ENCODE data around the gene CLEC16A.

CLEC16A gene

DNA sequence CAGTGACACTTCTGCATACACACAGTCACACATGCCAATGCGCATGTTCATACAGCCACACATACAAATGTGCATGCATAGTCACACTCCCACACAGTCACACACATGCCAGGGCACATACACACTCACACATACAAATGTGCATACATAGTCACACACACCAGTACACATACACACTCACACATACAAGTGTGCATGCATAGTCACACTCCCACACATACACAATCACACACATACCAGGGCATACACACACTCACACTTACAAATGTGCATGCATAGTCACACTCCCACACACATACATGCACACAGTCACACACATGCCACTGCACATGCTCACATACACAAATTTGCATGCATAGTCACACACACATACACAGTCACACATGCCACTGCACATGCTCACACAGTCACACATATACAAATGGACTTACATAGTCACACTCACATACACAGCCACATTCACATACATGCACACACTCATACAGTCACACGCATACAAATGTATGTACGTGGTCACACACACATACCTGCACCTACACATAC lies 227.5 kb downstream of the CLEC16A start:
- H3K4me3 ChIP-seq (ENCODE audit: low read depth, low read length) = no peak overlapping the region
- TF ChIP-seq, protein P1, sequence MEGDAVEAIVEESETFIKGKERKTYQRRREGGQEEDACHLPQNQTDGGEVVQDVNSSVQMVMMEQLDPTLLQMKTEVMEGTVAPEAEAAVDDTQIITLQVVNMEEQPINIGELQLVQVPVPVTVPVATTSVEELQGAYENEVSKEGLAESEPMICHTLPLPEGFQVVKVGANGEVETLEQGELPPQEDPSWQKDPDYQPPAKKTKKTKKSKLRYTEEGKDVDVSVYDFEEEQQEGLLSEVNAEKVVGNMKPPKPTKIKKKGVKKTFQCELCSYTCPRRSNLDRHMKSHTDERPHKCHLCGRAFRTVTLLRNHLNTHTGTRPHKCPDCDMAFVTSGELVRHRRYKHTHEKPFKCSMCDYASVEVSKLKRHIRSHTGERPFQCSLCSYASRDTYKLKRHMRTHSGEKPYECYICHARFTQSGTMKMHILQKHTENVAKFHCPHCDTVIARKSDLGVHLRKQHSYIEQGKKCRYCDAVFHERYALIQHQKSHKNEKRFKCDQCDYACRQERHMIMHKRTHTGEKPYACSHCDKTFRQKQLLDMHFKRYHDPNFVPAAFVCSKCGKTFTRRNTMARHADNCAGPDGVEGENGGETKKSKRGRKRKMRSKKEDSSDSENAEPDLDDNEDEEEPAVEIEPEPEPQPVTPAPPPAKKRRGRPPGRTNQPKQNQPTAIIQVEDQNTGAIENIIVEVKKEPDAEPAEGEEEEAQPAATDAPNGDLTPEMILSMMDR (IDR thresholded peaks at IDR 0.05; ENCODE audit: low read depth, low read length) = no peak

DNA sequence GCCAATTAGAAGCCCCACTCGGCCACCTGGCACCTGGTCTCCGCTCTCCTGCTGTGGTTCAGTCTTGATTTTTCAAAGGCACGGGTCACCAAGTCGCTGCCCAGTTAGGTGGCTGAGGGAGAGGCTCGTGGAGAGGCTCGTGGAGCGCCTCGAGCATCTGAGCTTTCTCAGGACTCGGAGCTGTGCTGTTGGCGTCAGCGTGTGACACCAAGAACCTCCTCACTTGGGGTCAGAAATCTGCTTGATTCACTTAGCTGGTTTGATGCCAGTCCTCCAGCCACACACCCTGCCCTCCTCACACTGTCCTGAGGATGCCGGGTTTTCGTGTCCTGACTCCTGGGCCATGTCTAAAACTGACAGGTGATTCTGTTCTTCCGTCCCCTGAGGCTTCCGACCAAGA lies 229.1 kb downstream of the CLEC16A start:
- no peak overlapping the region for H3K4me3 ChIP-seq (ENCODE audit: low read depth, low read length)
- TF ChIP-seq, protein P1 (IDR thresholded peaks at IDR 0.05; ENCODE audit: low read depth, low read length) = no peak

DNA sequence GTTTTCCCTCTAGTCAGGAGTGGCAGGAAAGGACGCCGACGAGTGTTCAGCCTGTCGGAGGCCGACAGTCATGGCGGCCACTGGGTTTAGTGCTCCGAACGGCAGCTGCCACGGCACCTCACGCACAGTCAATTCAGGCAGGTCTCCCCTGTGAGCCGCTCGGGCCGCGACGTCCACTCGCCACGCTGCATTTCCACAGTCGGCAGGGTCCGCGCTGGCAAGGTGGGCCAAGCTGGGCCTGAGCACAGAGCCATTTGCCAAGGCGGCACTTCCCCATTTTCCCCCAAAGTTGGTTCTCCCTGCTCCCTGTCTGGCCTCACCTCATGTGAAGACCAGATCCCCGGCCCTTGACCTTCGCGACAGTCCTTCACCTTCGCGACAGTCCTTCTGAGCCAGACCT lies 229.8 kb downstream of the CLEC16A start:
- no peak overlapping the region for H3K4me3 ChIP-seq (ENCODE audit: low read depth, low read length)
- TF ChIP-seq, protein P1 (IDR thresholded peaks at IDR 0.05; ENCODE audit: low read depth, low read length) = no peak

DNA sequence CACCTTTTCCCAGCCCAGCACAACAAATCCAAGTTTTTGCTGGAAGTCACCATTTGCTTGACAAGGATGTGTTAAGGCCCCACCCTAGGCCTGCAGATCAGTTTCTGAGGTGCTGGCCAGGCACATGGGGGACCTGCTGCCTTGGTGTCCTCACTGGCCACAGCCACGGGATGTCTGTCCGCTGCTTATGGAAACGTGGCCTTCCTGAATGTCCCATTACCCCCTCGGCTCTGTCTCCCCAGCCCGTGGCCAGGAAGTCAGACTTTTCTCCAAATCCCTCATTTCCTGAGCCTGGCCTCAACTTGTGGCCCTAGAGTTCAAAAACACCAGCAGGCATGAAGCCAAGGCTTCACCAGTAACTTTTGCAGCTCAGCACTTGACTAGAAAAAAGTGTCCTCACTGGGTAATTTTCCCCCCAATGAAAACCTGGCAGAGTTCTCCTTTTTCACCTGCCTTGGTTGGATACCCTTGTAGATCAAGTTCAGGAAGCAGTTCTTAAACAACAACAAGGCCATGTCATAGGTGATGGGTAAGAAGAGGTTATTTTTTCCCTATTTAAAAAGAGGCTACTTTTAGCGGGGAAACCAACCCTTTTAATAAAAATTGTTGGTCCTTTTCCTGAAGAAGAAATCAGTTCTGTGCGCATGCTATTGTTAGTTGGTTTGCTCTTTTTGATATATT lies 230.9 kb downstream of the CLEC16A start:
- H3K4me3 ChIP-seq (ENCODE audit: low read depth, low read length) = no peak overlapping the region
- TF ChIP-seq, protein P1 (IDR thresholded peaks at IDR 0.05; ENCODE audit: low read depth, low read length) = no peak

DNA sequence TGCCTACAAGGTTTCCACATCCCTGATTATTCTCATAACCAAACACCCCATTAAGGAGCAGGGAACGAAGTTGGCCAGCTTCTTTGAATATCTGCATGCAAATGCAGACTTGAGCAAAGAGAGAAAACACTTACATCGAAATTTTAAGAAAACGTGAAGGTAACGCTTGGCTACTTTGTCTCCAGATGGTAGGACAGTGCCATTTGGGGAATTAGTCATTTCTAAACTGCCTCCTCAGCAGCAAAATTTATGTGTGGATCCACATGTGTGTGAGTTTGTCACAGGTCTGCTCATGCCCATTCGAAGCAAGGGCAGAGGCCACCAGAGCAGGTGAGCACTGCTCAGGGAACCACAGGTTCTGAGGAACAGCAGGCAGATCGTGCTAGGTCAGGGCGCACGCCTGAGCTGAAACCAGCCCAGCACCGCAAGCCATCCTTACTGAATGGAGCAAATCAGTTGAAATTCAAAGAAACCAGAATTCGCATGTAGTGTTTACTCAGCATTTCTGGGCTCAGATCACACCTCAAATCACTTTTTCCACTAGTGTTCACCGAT lies 231.5 kb downstream of the CLEC16A start:
- TF ChIP-seq, protein P1 (IDR thresholded peaks at IDR 0.05; ENCODE audit: low read depth, low read length) = no peak
- H3K4me3 ChIP-seq (ENCODE audit: low read depth, low read length) = no peak overlapping the region

DNA sequence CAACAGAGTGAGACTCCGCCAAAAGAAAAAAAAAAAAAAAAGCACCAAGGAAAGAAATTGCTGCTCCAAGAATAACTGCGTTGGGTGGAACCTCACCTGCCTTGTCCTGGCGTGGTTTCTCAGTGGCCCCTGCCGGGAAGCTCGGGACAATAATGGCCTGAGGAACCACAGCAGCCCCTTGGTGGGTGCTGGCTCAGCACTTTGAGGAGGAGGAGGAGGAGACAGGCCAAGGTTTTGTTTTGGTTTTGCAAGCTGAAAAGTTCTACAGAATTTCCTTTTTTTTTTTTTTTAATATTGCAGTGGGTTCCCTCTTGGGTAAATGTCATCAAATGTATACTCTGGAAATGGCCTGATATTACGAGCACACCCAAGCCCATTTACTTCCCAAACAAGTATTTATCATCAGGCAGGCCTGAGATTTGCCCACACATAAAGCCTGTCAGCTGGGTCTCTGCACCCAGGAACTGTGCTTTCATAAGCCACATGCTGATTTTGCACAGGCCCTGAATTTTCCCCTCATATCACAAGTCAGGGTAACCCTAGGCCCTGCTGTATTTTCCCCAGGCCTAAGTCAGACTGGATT lies 233.3 kb downstream of the CLEC16A start:
- no peak overlapping the region for H3K4me3 ChIP-seq (ENCODE audit: low read depth, low read length)

More for the DNA sequence above, 233.3 kb downstream of the CLEC16A start:
- TF ChIP-seq, protein P1 (IDR thresholded peaks at IDR 0.05; ENCODE audit: low read depth, low read length) = no peak

Measured in WI38 (cell line).